CD4-positive, alpha-beta T cell treated with Interferon gamma for 1 hour (primary cell): ENCODE measurements around the gene LDLRAD4.

Experiments used
- DNase-seq: peaks from one replicate; pipeline ENCODE4 v3.0.0-alpha.2; 2020

Gene LDLRAD4

DNA sequence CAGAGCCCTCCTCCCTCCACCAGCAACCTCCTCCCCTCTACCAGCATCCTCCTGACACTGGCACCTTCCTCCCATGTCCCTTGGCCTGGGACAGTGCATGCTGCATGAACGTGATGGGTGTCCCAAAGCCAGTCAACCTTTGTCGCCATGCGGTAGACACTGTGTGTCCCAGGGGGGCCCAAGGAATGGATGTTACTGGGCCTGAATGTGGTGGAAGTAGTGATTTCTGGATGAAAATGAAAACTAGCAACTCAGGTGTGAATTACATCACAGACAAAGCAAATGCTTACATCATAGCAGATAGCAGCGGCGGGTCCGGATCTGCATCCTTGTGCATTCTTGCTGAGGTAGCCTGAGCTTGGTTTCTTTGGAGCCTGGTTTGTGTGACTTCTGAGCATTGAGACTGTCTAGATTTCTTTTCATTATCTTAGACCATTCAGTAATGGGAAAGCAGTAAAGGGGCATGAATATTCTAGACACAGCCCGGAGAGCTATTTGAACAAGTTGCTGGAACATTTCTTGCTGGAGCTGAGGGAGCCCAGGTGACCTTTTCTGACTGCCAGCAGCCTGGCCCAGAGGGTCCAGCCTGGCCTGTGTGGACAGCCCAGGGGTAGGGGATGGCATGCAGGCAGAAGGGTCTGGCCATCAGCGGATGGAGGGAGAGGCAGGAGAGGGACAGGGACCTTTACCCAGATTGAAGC is 407.4 kb downstream of the LDLRAD4 start:
- no peak for DNase-seq

DNA sequence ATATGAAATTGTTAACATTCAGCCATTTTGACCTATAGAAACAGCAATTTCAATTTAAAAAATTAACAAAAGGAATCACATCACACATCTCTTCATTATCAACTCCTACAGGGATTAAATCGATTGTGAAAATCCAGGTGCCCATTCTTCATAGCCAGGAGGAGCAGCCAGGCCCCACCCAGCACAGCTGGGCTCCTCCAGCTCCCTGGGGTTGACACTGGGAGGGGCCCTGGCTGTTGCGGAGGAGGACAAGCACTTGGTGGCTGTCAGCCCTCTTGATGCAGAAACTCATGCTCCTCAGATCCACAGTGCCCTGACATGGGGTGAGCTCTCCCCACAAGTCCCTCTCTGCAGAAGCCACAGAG is 408.0 kb downstream of the LDLRAD4 start:
- no peak for DNase-seq

DNA sequence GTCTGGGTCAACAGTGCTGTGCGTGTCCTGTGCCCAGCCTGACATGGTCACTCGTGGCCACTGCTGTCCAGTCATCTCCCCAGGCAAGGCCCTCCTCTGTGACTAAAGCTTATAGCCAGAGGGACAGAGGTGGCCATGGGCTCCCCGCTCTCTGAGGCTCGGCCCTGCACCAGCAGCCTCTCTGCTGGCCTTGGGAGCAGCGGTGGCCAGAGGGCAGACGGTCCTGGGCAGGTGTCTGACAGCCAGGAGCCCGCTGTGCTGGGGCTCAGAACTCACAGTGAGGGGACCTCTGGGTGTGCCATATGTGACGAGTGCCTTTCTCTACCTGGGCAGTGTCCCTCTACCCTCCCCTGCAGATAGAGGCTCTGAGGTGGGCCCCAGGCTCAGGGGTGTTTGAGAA is 409.1 kb downstream of the LDLRAD4 start:
- no peak for DNase-seq

DNA sequence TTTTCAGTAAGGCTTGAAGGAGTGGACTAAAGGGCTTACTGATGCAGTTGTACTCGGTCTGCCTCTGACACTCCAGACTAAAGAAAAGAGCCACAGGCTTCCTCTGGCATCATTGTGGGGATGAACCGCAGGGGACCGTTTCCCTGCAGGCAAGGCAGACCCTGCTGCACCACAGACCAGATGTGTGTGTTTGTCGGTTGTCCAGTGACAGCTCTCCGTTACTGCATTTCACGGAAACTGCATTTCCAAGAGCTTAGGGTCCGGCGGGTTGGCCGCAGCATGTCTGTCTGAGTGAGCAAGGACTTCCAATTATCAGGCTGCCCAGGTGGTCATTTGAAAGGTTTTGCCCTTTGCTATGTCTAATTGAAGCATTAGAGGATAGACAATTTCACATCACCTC is 409.7 kb downstream of the LDLRAD4 start:
- DNase-seq: no peak

DNA sequence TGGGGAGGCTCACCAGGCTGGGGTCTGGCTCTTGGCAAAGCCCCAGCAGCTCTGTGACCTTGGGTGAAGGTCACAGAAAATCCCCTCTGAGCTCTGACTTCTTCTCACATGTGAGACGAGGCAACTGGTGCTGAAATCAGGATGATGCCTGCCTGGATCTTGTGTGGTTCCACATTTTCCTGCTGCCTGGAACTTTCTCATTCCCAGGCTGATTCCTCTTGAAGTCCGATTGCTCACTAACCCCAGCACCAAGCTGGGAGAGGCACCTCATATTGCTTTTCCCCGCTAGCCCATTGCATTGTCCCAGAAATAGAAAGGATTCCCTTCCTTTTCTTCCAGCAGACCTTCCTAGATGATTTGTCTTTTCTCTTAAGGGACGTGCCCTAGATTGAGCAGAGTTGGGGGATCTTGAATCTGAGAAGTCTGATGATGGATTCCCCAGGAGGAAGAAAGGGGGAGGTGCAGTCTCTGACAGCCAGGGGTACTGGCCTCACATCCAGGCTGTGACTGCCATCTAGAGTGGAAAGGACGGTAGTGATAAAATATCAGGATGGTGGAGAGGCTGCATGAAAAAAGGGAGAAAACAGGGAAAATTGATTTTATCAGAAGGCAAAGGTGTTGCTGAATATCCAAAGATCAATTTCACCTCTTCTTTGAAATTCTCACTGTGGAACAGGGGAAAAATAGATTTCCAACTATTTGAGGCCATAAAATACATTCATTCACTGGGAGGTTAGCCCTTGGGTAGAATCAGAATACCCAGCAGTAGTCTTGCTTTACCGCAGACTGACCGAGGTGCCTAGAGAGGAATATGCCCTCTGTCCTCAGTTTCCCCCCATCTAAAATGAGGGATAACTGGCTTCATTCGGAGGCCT is 411.5 kb downstream of the LDLRAD4 start:
- DNase-seq: peak; percentile 56

DNA sequence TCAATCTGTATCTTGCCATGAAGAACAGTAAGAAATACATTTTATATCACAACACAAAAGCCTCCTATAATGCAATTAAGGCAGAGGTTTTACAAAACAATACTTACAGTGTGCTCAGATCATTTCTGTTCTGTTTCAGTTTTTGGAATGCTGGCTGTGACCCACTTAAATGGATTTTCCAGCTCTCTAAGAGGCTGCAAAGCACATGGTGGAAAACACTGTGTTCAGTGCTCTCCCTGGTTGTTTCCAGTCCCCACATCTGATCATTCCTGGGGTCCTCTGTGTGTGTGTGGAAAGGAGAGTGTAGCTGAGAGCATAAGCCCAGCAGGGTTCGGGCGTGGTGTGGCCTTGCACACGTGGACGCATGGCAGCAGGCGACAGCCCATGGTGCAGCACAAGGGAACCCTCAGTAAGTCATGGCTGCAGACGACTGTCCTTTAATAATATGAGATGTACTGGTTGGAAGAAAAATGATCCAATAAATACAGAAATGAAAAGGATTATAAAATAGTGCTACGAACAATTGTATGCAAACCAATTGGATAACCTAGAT is 412.2 kb downstream of the LDLRAD4 start:
- DNase-seq: no peak

DNA sequence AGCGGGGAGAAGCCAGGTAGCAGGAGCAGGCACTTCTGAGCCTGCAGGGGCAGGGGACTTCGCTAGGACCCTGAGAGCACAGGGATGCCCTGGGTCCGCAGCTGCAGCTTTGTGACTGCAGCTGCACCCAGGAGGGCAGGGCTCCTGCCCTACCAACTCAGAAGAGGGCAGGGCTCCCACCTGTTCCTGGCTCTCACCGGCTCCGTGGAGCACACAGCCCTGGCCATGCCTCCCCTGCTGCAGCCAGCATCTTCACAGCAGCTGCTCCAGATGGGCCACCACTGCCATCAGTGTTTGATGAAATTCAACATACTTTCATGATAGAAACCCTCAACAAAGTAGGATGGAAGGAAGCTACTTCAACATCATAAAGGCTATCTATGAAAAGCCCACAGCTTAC is 415.1 kb downstream of the LDLRAD4 start:
- DNase-seq: no peak

DNA sequence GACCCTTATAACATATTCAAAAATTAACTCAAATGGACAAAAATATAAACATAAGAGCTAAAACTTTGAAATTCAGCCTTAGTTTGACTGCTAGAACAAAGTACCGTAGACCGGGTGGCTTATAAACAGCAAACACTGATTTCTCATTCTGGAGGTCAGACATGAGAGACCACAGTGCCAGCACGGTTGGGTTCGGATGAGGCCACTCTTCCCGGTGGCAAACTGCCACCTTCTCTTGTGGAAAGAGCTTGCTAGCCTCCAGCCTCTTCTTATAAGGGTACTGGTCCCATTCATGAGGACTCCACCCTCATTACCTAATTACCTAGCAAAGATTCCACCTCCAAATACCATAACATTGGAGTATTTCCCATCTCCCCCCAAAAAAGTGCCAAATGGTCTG is 416.5 kb downstream of the LDLRAD4 start:
- DNase-seq: no peak

DNA sequence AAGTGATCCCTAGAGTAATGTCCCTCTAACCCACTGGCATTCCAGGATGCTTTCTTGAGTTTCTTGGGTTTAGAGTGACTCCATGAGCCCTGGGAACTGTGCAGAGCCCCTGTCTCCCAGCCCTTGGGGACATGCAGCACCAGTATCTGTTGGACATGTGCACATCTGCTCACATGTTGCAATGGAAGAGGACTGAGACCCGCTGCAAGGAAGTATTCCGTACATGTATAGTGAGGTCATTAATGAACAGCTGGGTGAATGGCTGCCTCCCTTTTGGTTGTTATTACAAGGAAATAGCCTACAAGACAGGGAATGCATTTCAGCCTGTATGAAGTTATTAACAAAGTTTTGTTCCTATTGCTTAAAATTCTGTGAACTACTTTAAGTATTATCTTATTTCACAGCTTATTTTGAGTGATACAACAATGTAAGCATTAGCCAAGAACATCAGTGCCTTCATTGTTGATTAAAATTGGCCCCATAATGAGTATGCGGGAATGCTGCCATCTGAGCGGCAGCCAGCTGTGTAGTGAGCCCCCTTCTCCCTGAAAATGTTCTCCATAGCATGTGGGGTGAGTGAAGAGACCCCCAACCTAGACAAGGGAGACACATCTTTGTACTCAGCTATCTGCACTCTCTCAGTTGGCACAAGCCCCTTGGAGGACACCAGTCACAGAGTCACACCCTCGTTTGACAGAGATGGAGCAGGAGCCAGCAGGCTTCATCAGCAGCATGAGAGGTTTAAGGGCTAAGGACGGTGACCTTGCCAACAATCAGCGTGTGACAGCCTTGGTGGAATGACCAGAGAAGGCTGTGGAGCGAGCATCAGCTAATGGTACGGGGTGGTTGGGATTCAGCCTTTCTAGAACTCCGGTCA is 420.4 kb downstream of the LDLRAD4 start:
- DNase-seq: no peak

DNA sequence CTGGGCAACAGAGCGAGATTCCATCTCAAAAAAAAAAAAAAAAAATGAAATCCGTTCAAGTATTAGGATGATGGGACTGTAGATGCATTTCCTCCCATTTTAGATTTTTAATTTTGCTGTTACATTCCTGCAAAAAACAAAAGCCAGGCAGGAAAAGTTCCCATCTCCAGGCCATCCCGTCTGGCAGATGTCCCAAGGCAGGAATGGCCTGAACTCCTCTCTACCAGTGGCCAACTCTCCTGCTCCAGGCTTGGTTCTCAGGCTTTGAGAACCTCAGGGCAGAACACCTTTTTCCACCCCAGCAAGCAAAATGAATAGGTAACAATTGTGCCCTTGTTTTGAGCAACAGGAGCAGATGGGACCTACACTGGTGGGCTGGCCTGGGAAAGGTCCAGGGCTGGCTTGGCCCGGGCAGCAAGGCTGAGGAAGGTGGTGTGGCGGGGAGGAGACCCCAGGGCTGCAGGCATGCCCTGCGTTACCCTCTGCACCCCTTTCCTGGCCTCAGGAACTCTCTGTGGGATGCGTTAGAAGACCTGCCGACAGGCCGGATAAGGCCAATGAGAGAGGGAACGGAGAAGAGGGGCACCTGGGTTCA is 421.8 kb downstream of the LDLRAD4 start:
- no peak for DNase-seq

DNA sequence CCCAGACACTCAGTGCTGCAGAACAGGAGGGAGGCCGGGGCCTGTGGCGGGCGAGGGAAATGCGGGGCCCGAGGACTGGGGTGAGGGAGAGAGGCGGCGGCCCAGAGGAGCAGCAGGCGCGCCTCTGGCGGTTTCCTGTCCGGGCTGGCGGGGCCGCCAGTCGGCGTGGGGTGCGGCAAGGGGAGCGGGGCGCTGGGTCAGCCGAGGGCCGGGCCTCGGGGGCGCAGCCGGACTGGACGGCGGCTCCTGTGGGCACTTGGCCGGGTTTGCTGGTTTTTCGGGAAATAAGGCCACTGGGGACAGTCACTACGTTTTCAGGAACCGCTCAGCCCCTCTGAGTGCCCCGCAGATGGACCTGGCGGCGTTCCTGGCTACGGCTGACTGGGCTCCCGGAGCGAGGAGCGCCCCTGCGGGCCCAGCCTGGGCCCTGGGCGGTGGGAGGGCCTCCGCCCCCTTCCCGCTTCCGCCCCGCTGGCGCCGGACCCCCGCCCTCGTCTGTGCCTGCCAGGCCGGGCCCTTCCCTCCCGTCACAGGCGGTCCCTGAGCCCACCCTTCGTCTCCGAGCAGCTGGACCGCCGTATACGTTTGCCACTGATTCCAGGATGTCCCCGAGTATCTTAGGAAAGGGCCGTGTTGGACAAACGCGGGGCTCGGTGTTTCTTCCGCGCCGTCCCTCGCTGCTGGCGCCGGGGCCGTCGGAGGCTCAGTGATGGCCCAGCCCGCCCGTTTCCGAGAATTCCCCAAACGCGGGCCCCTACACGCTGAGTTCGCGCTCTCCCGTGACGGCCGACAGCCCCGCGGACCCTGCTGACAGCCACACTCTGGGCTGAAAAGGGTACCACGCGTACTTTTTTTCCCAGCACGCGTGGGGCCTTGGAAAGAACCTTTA is 423.2 kb downstream of the LDLRAD4 start:
- DNase-seq: no peak

DNA sequence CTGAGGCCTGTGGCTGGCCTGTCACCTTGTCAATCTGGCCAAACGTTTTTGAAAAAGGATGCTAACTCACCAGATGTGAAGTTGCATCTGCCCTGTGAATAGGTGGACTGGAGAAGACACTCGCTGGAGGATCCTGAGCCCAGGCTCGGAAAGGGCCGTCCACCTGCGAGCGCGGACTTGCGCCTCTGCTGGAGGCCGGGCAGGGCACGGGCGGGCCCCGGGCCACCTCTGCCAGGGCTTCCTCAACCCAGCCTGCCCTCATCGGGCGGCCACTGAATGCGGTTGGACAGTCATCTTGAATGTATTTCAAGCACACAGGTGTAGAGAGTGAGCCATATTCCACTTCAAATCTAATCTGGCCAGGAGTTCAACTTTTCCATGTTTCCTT is 423.9 kb downstream of the LDLRAD4 start:
- no peak for DNase-seq

DNA sequence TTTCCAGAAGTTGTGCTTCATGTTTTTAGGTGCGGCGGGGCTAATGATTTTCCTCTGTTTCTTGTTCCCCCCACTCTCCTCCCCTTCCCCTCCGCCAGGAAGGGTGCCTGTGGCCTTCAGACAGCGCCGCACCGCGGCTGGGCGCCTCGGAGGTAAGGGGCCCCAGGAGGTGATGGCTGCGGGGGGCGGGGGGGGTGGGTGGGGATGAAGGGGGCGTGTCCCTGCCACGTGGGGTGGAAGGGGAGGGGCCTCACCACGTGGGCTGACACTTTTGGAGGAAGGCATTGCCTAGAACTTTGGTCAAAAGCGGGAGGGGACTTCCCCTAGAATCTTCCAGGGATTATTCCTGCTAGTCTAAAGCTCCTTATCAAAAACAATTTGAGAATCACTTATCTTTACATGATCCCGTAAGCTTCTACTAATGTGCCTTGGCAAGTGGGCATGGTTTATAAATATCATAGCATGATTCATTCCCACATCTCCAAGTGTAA is 424.7 kb downstream of the LDLRAD4 start:
- no peak for DNase-seq

DNA sequence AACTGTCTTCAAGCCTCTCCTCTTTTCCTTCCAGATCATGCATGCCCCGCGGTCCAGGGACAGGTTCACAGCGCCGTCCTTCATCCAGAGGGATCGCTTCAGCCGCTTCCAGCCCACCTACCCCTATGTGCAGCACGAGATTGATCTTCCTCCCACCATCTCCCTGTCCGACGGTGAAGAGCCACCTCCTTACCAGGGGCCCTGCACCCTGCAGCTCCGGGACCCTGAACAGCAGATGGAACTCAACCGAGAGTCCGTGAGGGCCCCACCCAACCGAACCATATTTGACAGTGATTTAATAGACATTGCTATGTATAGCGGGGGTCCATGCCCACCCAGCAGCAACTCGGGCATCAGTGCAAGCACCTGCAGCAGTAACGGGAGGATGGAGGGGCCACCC is 426.5 kb downstream of the LDLRAD4 start:
- DNase-seq: no peak

DNA sequence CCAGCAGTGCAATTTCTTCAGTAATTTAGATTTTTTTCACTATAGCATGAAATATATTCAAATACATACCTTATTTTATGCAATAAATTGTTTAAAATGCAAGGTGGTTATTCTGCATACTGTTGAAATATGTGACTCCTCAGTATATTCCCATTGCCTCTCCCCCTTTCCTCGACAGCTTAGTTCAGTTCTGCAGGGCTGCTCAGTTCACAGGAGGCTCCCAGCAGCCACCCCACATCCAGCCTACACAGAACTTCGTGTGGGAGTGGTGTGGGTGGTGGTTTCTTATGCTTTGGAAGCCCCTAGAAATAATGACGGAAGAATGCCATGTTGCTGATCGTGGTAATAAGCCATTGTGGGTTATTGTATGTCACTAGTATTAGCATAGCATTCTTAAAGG is 428.1 kb downstream of the LDLRAD4 start:
- no peak for DNase-seq

DNA sequence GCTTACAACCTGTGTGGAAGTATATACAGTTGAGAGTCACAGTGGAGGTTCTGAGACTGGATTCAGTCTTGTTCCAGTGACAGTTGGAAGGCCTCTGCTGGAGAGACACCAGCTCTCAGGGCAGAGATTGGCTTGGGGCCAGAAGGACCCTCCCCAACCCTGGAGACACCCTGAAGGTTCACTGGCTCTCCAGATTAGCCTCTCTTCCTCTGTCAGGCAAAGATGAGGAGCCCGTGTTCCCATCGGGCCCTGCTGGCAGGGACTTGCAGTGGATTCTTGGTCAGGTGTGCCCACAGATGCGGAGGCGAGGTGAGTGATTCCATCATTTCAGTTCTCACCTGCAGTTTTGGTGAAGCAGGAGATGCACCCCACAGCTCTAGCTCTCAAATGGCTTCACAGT is 429.2 kb downstream of the LDLRAD4 start:
- DNase-seq: no peak

DNA sequence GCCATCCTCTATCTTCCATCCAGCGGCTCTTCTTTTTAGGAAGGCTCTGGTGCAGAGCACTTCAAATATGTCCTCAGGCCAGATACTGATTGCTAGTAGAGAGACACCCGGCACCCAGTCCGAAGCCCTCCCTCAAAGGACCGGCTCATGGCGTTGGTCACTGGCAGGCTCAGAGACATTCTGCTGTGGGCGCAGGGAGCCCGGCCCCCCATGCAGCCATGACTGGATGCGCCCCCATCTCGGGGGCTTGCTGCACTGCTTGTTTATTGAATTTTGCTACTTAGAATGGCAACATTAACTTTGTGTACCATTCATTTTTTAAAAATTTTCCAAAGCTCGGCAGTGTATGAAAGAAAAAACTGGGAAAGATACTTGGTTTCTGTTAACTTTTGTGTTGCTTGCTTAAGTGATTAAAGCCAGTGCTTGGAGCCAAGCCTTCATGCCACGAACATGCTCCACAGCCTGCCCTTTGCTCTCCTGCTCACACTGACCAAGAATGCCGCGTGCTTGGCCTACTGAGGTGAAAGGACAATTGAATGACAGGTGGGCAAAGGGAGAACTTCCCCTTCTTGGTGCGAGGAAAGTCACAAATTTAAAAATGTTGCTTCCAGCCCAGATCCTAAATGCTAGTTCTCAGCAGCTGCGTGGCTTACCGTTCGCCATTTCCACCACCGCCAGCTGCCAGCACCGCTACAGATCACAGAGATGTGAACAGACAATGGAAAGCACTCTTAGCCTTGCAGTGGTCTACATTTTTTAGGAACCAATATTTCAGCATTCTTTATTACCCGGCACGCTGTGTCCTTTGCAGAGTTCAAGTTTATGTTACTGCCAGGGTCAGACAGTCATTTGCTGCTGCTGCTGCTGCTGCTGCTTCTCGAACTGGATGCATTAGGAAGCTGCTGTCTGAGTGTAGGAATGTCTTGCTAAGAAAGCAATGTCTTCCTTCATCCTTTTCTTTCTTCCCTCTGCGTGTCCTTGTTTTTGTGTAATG is 431.1 kb downstream of the LDLRAD4 start:
- no peak for DNase-seq

DNA sequence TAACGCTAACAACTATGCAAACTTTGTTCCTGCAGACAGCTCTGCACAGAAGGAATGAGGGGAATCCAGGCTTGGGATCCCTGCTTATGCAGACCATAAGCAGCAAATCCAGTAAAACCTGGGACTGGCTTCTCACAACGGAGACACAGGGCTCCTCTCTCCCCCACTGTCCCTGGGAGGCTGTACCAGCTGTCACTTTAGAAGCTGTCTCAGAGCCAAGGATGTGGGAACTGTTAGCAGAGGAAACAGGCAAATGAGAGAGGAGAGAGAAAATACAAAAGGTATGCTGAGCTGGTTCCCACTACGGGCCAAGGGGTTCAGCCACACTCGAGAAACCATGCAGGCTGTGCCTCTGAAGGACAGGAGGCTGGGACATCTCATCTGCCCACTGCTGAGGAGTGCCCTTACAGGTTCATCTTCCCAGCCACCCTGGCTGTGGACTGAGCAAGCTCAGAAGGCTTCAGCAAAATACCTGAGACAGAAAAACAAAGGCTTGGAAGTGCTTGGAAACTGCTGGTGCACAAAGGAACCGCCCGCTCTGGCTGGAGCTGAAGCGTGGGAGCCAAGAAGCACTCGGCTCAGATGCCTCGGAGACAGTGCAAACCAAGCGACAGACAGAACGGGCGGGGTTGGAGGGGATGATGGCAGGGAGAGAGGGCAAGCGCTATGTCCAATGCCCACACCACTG is 435.3 kb downstream of the LDLRAD4 start:
- DNase-seq: no peak

DNA sequence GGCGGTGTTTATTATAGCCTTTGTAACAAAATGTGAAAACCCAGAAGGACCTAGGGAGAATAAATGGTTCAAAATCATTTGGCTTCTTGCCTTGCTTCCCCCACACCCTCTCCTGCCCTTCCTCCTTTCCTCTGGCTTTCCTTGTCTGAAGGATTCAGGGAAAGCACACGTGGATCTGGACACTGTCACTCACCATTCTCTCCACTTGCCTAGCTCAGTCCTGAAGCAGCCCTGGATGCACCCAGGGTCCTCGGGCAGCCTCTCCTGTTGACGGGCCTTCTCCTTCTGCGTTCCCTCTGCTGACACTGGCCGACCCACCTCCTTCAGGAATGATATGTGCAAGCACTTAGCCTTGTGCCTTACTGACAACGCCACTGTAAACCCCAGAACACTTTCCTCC is 439.4 kb downstream of the LDLRAD4 start:
- no peak for DNase-seq
